IMR-90 (cell line): ENCODE data around the gene CCDC88B. TPM values are rescaled to one million over a fixed set of nuclear protein-coding genes. Genes with fewer than 3 reads are reported as not detected.
A peak's percentile ranks its signal among the peaks of the same experiment; 100 is the strongest.

Source experiments
- ATAC-seq: fragments of 200-7000 bp; cut with Tn5 transposase; 2 replicates; pipeline ENCODE4 v1.9.1; 2020; ENCODE audit warnings: low read depth, mild to moderate bottlenecking, moderate library complexity
- BruUV-seq: library from RNA; stranded (reverse); fragments of 400-500 nt; replicated peaks from 2 replicates; lab custom pipeline; 2021; lab: Mats Ljungman, UMichigan
- CTCF ChIA-PET: fragments of 300-600 bp; formaldehyde crosslinking; extraction: SDS; loops from one replicate; lab custom pipeline; 2021; ENCODE audit warnings: antibody characterized with exemption; lab: Yijun Ruan, JAX
- POLR2A ChIA-PET: fragments of 300-600 bp; sonication (Branson Sonifier 250); formaldehyde crosslinking; loops from one replicate; lab custom pipeline; 2022; ENCODE audit warnings: antibody characterized with exemption; ENCODE audit not compliant: unreplicated experiment; lab: Charles Lee
- DNase-seq: peaks from one replicate; pipeline ENCODE4 v3.0.0; 2013
- H2AFZ ChIP-seq: replicated peaks from 2 replicates; pipeline ENCODE3; 2013; ENCODE audit warnings: low read length, mild to moderate bottlenecking; ENCODE audit not compliant: poor library complexity
- H2AK5ac ChIP-seq: 2 replicates; pipeline ENCODE4 v1.6.1; 2013; ENCODE audit warnings: low read depth, low read length, inconsistent platforms
- H2AK9ac ChIP-seq: replicated peaks from 2 replicates; pipeline ENCODE3; 2013; ENCODE audit warnings: mild to moderate bottlenecking, low read depth, low read length, moderate library complexity; ENCODE audit not compliant: poor library complexity
- H2BK120ac ChIP-seq: 2 replicates; pipeline ENCODE4 v1.6.1; 2013; ENCODE audit warnings: low read depth, low read length, inconsistent platforms
- H2BK15ac ChIP-seq: 3 replicates; pipeline ENCODE4 v1.6.1; 2013; ENCODE audit warnings: low read depth, low read length, inconsistent platforms
- H2BK20ac ChIP-seq: 2 replicates; pipeline ENCODE4 v1.6.1; 2013; ENCODE audit warnings: low read depth, mild to moderate bottlenecking, inconsistent platforms, low read length, moderate library complexity
- H2BK5ac ChIP-seq: 2 replicates; pipeline ENCODE4 v1.6.1; 2013; ENCODE audit warnings: mild to moderate bottlenecking, low read depth, low read length, inconsistent platforms; ENCODE audit not compliant: poor library complexity, severe bottlenecking
- H3K14ac ChIP-seq: replicated peaks from 2 replicates; pipeline ENCODE4 v1.6.1; 2013; ENCODE audit warnings: low read depth, low read length, inconsistent platforms
- H3K18ac ChIP-seq: 2 replicates; pipeline ENCODE4 v1.6.1; 2013; ENCODE audit warnings: low read depth, low read length, control low read depth
- H3K23ac ChIP-seq: 2 replicates; pipeline ENCODE4 v1.6.1; 2013; ENCODE audit warnings: low read depth, low read length, inconsistent platforms
- H3K27ac ChIP-seq: 2 replicates; pipeline ENCODE4 v1.5.1; 2013; ENCODE audit warnings: mild to moderate bottlenecking, control low read depth, low read length; ENCODE audit not compliant: insufficient read depth
- H3K27me3 ChIP-seq: 2 replicates; pipeline ENCODE4 v1.6.1; 2013; ENCODE audit warnings: low read length; ENCODE audit not compliant: control insufficient read depth, insufficient read depth
- H3K36me3 ChIP-seq: 2 replicates; pipeline ENCODE4 v1.6.1; 2013; ENCODE audit warnings: low read length, mixed read lengths; ENCODE audit not compliant: control insufficient read depth, insufficient read depth
- H3K4ac ChIP-seq: 2 replicates; pipeline ENCODE4 v1.6.1; 2013; ENCODE audit warnings: low read depth, low read length, inconsistent platforms
- H3K4me1 ChIP-seq: 2 replicates; pipeline ENCODE4 v1.6.1; 2013; ENCODE audit warnings: low read length, mixed read lengths; ENCODE audit not compliant: control insufficient read depth, insufficient read depth
- H3K4me2 ChIP-seq: 2 replicates; pipeline ENCODE4 v1.6.1; 2013; ENCODE audit warnings: low read depth, mild to moderate bottlenecking, control low read depth, low read length, moderate library complexity
- H3K4me3 ChIP-seq: 2 replicates; pipeline ENCODE4 v1.5.1; 2013; ENCODE audit warnings: low read depth, mild to moderate bottlenecking, control low read depth, low read length, moderate library complexity; ENCODE audit not compliant: insufficient read depth
- H3K56ac ChIP-seq: 2 replicates; pipeline ENCODE4 v1.6.1; 2013; ENCODE audit warnings: low read length, inconsistent platforms; ENCODE audit not compliant: insufficient read depth; ENCODE audit errors: extremely low read depth
- H3K79me1 ChIP-seq, 2 experiments: 2 replicates each; pipeline ENCODE4 v1.6.1; 2013; ENCODE audit warnings: low read length in 2 of 2, inconsistent platforms in 1 of 2, low read depth in 1 of 2
- H3K9ac ChIP-seq: 2 replicates; pipeline ENCODE4 v1.6.1; 2013; ENCODE audit warnings: low read depth, low read length, control low read depth
- H3K9me1 ChIP-seq: 2 replicates; pipeline ENCODE4 v1.6.1; 2013; ENCODE audit warnings: low read length, inconsistent platforms; ENCODE audit not compliant: insufficient read depth
- H3K9me3 ChIP-seq: 2 replicates; pipeline ENCODE4 v1.6.1; 2013; ENCODE audit warnings: low read length; ENCODE audit not compliant: control insufficient read depth, insufficient read depth
- H4K20me1 ChIP-seq: 2 replicates; pipeline ENCODE4 v1.6.1; 2013; ENCODE audit warnings: low read length, inconsistent platforms; ENCODE audit not compliant: insufficient read depth
- H4K5ac ChIP-seq: 2 replicates; pipeline ENCODE4 v1.6.1; 2013; ENCODE audit warnings: mild to moderate bottlenecking, low read depth, low read length, control low read depth
- H4K8ac ChIP-seq, 2 experiments: 2 replicates each; pipeline ENCODE4 v1.6.1; 2013; ENCODE audit warnings: low read depth in 2 of 2, low read length in 2 of 2, control low read depth in 1 of 2, inconsistent platforms in 1 of 2
- H4K91ac ChIP-seq: 2 replicates; pipeline ENCODE4 v1.6.1; 2013; ENCODE audit warnings: low read depth, low read length, inconsistent platforms; ENCODE audit not compliant: insufficient read depth
- BHLHE40 ChIP-seq: fragments of 150-350 bp; IDR thresholded peaks from 2 replicates; pipeline ENCODE4 v1.6.1; 2016; ENCODE audit warnings: mild to moderate bottlenecking, low read depth, low read length
- MXI1 ChIP-seq: IDR thresholded peaks from 2 replicates; pipeline ENCODE4 v1.6.1; 2012; ENCODE audit warnings: low read depth, mild to moderate bottlenecking, low read length, moderate library complexity, borderline replicate concordance
- WGBS, 2 experiments: methylation state at CpG; one replicate each; pipeline versions ENCODE4 v1.1.5 to v1.1.7; 2013; ENCODE audit warnings: missing lambda C conversion rate in 2 of 2; ENCODE audit not compliant: insufficient read length in 1 of 2; ENCODE audit errors: extremely low coverage in 2 of 2; 5-methylcytosine and 5-hydroxymethylcytosine counted together
- dilution Hi-C: fragments of 300-500 bp; cut with HindIII; formaldehyde crosslinking; loops from one replicate; pipeline ENCODE4 v1.14.3; 2018; ENCODE audit warnings: low sequenced_read_pairs; ENCODE audit not compliant: unreplicated experiment
- in situ Hi-C: fragments of 300-500 bp; cut with MboI; formaldehyde crosslinking; loops from 3 replicates; pipeline ENCODE4 v1.14.3; 2019; ENCODE audit warnings: low sequenced_read_pairs, inconsistent platforms, mixed read lengths
- intact Hi-C: fragments of 100-400 bp; cut with micrococcal nuclease; formaldehyde crosslinking; loops from 2 replicates; pipeline ENCODE4 v1.10.0; 2022
- polyA plus RNA-seq, 3 experiments: library from polyadenylated mRNA; depleted of rRNA; stranded (reverse); fragments of >200 nt; gene quantifications; 2 replicates each; pipeline ENCODE4 v1.2.3, GENCODE V29; 2012; ENCODE audit warnings: low replicate concordance in 1 of 3
- total RNA-seq: library from RNA; depleted of rRNA; stranded (reverse); fragments of >200 nt; gene quantifications from 2 replicates; pipeline ENCODE4 v1.2.3, GENCODE V29; 2012

CCDC88B gene
- total and polyA plus RNA-seq, 2 of the 4 experiments (the other 2 are of a cell fraction) = 1.3 to 2.5 TPM

DNA sequence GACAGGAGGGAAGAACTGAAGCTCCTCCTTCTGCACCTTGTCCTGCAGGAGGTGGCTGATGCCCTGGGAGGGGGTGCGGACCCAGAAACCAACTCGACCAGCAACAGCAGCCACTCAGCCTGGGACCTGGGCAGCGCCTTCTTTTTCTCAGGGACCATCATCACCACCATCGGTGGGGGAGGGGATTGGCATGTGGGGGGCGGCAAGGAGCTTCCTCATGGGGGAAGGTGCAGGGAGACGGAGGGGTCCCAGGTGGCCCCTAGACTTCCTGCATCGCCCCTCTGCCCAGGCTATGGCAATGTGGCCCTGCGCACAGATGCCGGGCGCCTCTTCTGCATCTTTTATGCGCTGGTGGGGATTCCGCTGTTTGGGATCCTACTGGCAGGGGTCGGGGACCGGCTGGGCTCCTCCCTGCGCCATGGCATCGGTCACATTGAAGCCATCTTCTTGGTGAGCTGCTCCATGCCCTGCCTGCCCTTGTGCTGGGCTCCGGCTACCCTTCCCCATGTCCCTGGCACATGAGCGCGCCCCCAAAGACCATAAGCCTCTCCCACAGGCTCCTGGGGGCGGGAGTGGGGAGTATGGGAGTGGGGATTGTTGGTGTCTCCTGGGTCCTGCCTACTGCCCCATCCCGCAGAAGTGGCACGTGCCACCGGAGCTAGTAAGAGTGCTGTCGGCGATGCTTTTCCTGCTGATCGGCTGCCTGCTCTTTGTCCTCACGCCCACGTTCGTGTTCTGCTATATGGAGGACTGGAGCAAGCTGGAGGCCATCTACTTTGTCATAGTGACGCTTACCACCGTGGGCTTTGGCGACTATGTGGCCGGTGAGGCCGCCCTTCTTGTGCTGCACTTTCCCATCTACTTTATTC is 42.9 kb upstream of the CCDC88B start:
- Histone ChIP-seq H4K91ac (no peak overlapping the region), H3K4me3 (no peak overlapping the region), H3K9me1 (no peaks in the 10 kb centered on the region), H2AK9ac (no peak overlapping the region), H3K4ac (no peak overlapping the region), H2AFZ (peak overlapping the region; percentile 29), H4K20me1 (peaks cover 4% of the 10 kb centered on the region; the same call in 1 of the 2 replicates), H3K18ac (no peak overlapping the region), H3K27ac (no peak overlapping the region), H3K36me3 (no peaks in the 10 kb centered on the region), H3K4me1 (peaks cover 5% of the 10 kb centered on the region), H4K8ac (no peak overlapping the region), H3K27me3 (peaks cover 86% of the 10 kb centered on the region), H2BK15ac (no peak overlapping the region), H3K79me1 (no peaks in the 10 kb centered on the region), H2BK120ac (no peak overlapping the region), H3K56ac (no peak overlapping the region), H3K9me3 (no peaks in the 10 kb centered on the region), H4K5ac (no peak overlapping the region), H2BK5ac (no peak overlapping the region), H2BK20ac (no peak overlapping the region), H3K14ac (no peak overlapping the region), H3K4me2 (no peak overlapping the region), H3K9ac (no peak overlapping the region), H3K23ac (no peak overlapping the region), H2AK5ac (no peak overlapping the region)
- ATAC-seq = no peak
- POLR2A ChIA-PET = no interaction called here
- no TSS peak for BruUV-seq
- TF ChIP-seq BHLHE40 (peak; percentile 57; the same call in 1 of the 2 replicates), MXI1 (no peak)
- CTCF ChIA-PET = no interaction called here
- WGBS, 2 experiments = 4% methylated on average over 18 of the region's 34 CpGs; no CpG with 5 or more reads in 1 of the 2 experiments
- intact Hi-C loops = no loop called here
- DNase-seq = no peak
- dilution Hi-C loops = no loop called here
- in situ Hi-C loops = no loop called here
